ENCODE measurements around the gene CIRBP.

The CIRBP gene

DNA sequence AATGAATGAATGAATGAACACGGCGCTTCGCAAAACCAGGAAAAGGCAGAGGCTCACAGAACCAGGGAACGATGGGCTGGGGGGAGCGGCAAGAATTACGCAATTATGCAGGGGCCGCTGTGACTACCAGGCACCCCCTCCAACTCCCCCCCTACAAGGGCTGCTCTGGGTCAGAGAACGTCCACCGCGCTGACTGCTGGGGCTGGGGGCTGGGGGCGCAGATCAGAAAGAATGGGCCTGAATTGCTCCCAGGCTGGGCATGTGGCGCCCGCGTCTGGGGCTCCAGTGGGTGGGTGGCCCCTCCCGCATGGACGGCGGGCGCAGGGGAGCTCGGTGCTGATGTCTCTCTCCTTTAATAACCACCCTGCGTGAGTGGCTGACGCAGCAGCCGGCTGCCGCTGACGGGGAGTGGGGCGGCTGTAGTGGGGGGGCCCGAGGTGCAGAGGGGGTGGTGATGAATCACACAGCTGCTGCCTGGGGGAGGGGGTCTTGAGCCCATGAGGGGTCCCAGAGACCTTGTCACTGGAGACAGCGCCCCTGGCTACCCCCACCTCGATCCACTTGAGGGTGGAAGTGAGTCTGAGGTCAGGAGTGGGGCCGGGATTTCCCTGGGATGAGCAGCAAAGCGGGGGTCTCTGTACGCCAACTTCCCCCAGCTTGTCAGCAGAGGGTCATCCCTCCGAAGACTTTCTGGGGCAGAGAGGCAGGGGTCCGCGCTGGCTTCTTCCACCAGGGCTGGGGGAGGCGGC, 1.5 kb upstream of the CIRBP start:
- no peak for DNase-seq (ENCODE audit: low read depth in 3 of 3)

DNA sequence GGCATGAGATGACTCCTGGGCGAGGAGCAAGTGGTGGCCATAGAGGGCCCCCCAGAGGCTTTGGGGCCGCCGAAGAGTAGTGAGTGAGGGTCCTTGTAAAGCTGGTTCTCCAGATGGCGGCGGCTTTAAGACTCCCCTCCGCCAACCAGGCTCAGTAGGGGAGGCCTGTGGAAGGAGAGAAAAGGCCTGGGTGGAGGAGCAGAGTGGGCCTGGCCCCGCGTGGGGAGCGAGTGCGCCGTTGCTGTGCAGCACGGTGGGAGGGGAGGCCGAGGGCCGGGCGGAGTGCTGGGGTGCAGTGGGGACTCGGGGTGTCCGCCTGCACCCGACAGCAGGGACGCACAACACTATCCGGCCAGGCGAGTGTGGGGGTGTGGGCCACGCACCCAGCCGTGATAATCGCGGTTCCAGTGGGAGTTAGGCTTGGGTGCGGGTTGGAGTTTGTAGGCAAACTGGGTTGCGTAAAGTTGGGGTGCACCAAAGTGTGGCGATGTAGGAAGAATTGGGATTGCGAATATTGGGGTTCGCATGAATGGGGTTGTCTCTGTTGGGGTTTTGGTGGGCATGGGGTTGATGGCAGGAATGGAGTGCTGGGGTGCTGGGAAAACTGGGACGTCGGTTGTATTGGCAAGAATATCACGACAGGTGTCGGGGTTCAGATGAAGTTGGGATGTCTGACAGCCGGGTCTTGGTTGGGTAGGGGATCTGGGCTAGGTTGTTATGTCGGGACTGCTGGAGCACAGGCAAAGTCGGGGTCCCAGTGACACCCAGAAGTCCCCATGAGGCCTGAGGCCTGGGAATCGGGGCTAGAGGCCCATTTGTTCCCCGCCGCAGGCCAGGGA, 687 bp upstream of the CIRBP start:
- no peak for DNase-seq (ENCODE audit: low read depth in 3 of 3)

DNA sequence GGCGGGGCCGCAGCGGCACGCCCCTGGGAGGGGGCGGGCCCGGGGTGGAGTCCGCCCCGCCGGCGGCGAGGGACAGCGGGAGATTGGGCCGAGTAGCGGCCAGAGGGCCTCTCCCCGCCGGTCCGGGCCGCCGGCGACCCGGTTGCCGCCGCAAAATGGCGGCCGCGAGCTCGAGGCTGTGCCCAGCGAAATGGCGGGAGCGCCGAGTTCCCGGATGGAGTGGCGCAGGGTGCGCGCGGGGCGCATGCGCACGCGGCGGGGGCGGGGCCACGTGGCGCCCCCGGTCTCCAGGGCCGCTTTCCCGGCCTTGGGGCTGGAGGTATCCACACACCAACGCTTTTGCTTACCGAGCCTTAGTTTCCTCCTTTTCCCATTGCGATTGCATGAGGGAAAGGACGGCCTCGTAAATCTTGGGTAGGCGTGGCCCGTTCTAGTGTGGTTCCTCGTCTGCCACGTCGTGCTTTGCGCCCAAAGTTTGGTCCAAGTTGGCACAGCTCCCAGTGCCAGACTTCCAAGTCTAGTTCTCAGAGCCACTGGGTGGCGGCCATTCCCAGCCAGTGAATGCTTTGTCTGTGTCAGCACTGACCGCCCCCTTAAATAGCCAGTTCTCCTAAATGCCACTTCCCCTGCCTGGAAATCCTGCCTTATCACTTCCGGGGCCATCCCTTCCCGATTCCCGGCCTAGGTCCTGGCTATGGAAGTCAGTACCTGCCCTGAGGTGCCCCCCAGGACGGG, 513 bp downstream of the CIRBP start:
- peak in 2 of 3 experiments; percentile 75 to 84 for DNase-seq (ENCODE audit: low read depth in 3 of 3)

DNA sequence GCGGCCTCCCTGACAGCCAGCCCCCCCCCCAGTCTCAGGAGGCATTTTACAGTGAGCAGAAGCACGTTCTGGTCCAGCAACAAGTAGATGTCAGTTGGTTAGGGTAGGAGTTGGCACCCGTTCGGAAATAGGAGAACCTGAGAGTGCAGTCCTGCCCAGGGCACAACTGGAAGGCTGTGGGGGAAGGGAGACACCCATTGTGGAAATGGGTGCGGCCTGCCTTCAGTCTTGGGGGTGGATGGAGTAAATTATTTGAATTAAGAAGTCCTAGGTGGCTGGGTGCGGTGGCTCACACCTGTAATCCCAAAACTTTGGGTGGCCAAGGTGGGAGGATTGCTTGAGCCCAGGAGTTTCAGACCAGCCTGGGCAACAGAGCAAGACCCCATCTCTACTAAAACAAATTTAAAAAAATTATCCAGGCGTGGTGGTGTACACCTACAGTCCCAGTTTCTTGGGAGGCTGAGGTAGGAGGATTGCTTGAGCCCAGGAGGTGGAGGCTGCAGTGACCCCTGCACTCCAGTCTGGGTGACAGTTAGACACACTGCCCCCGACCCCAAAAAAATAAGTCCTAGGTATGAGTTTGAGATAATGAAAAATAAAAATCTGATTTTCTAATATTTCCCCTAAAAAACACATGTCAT, 1.2 kb downstream of the CIRBP start:
- DNase-seq (ENCODE audit: low read depth in 3 of 3) = no peak

GRCh38 chr19:1270854-1271527, 1.9 kb downstream of the CIRBP start:
- DNase-seq (ENCODE audit: low read depth in 3 of 3) = no peak

- DNase-seq (ENCODE audit: low read depth in 3 of 3) = no peak
These were observed 2.6 kb downstream of the CIRBP start for GRCh38 chr19:1271528-1272422.

GRCh38 chr19:1272423-1273262, 3.5 kb downstream of the CIRBP start:
- DNase-seq (ENCODE audit: low read depth in 3 of 3) = no peak

- no peak for DNase-seq (ENCODE audit: low read depth in 3 of 3)
These were observed 4.3 kb downstream of the CIRBP start for GRCh38 chr19:1273263-1274041.

- DNase-seq (ENCODE audit: low read depth in 3 of 3) = no peak
These were observed 5.1 kb downstream of the CIRBP start for GRCh38 chr19:1274081-1274851.

DNA sequence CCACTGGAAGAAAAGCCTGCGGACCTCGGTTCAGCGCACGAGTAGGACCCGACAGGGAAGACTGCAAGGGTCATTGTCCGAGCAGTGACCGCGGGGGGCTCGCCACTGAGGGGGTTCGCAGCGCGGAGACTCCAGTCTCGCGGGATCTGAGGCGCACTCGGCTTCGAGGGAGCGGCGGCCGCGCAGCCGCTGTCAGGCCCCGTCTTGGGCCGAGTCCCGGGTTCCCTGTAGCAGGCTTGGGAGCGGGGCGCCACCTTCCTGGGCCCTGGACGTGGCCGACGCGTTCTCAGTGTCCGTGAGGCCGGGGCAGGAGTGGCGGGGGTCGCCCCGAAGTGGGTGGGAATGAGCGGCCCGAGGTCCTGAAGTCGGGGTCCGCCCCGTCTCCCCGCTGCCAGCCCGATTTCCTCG, 5.7 kb downstream of the CIRBP start:
- DNase-seq (ENCODE audit: low read depth in 3 of 3) = no peak

GRCh38 chr19:1275260-1275975, 6.3 kb downstream of the CIRBP start, which contains the start of gene FAM174C:
Gene FAM174C, plus strand, starts transcription at chr19:1275530. Its CDS starts 20 bp downstream, at chr19:1275550.
- DNase-seq (ENCODE audit: low read depth in 3 of 3) = peak; percentile 91 to 97 (median 94)

DNA sequence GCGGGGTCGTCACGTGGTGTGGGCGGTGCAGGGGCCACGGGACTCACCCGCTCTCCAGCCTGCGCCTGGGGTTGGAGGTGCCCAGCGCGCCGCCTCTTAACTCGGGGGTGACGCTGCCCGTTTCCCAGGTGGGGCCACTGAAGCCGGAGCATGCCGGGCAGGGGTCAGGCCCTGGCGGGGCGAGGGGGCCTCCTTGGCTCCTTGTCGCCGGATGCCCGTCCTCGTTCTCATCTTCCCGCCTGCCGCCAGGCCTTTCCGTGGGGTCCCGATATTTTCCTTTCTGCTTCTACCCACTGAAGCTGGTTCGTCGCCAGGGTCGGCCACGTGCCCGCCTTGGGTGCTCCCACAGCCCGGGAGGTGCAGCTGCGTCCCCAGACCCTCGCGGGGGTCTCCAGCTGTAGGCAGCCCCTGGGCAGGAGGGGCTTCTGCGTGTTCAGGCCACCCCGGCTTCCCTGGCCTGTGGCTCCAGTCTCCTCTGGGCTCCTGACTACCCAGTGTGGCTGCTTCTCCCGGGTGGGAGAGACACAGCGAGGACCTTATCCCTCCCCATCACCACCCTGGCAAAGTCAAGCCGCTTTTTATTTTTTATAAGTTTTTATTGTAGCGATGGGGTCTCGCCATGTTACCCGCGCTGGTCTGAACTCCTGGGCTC, 7.0 kb downstream of the CIRBP start:
- DNase-seq (ENCODE audit: low read depth in 3 of 3) = no peak

- DNase-seq (ENCODE audit: low read depth in 3 of 3) = no peak
These were observed 7.5 kb downstream of the CIRBP start for GRCh38 chr19:1276628-1277022.

DNA sequence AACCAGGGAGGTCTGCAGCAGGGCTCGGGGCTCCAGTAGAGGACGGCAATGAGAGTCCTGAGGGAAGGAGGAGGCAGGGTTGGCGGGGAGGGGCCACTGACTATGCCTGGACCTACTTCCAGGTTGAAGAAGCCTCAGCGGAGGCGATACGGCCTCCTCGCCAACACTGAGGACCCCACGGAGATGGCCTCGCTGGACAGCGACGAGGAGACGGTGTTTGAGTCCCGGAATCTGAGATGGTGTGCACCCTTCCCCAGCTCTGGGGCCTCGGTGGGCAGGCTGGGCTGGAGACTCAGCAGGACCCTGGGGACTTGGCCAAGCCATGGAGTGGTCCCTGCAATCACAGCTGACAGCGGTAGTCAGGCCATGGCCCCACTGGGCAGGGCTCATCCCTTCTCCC, 7.9 kb downstream of the CIRBP start:
- no peak for DNase-seq (ENCODE audit: low read depth in 3 of 3)

DNA sequence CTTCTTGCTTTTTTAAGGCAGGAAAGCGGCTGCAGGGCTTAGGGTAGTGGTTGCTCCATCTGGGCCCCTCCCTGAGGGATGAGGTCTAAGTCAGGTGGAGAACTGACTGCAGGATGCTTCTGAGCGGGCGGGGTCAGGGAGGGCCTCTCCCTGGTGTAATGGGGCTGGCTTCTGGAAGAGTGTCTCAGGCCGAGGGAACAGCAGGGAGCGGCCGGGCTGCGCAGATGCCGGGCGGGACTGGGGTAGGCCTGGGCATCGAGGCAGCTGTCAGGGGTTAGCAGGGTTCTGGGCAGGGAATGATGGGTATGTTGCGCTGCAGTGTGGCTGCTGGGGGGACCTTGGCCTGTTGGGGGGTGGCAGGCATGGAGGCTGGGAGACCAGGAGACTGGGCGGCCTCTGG, 8.9 kb downstream of the CIRBP start:
- no peak for DNase-seq (ENCODE audit: low read depth in 3 of 3)

Measured in stimulated activated CD4-positive, alpha-beta T cell treated with anti-CD3 and anti-CD28 coated beads, TNF-alpha, amount 100 ng/mL, for 24 hours (primary cell).